SK-N-SH (cell line): Measurements from ENCODE around the gene OR1S2. TPM values are rescaled to one million over a fixed set of nuclear protein-coding genes. Genes with fewer than 3 reads are reported as not detected.

Source experiments
- CTCF ChIA-PET: fragments of 300-600, 350-600 bp; formaldehyde crosslinking; extraction: SDS; loops from one replicate; lab custom pipeline; 2021; lab: Yijun Ruan, JAX
- POLR2A ChIA-PET: fragments of 350-600 bp; sonication (Branson Sonifier 250); formaldehyde crosslinking; extraction: SDS; loops from one replicate; lab custom pipeline; 2020; ENCODE audit warnings: antibody characterized with exemption, inconsistent platforms; lab: Yijun Ruan, JAX
- DNase-seq: peaks from one replicate; pipeline ENCODE4 v3.0.0; 2012
- H2AFZ ChIP-seq: fragments of 200-600 bp; sonication (generic); 2 replicates; pipeline ENCODE4 v1.8.1; 2016; ENCODE audit warnings: antibody characterized with exemption, mild to moderate bottlenecking, low read depth
- H3F3A ChIP-seq: fragments of 200-600 bp; sonication (generic); replicated peaks from 2 replicates; pipeline ENCODE3; 2016; ENCODE audit warnings: antibody characterized with exemption, mild to moderate bottlenecking; ENCODE audit not compliant: insufficient read depth
- H3K27ac ChIP-seq, 2 experiments: fragments of 200-500 bp in 1 of 2; fragments of 200-600 bp in 1 of 2; sonication (Bioruptor generic) in 1 of 2; sonication (generic), shearing (Covaris generic) in 1 of 2; 2 replicates each; pipeline versions ENCODE4 v1.5.1 to v1.6.1; 2014 to 2016; ENCODE audit warnings: low read depth in 2 of 2, inconsistent platforms in 1 of 2, low read length in 1 of 2, mild to moderate bottlenecking in 1 of 2, mixed read lengths in 1 of 2
- H3K27me3 ChIP-seq: fragments of 200-600 bp; sonication (generic), shearing (Covaris generic); 2 replicates; pipeline ENCODE4 v1.6.1; 2016; ENCODE audit warnings: mixed run types; ENCODE audit not compliant: insufficient read depth
- H3K36me3 ChIP-seq, 2 experiments: fragments of 200-500 bp in 1 of 2; fragments of 200-600 bp in 1 of 2; sonication (Bioruptor generic) in 1 of 2; sonication (generic) in 1 of 2; replicated peaks in 1 of 2; 2 replicates each; pipeline versions ENCODE3 to v1.5.1; 2014 to 2016; ENCODE audit warnings: low read length in 1 of 2, mild to moderate bottlenecking in 1 of 2; ENCODE audit not compliant: insufficient read depth in 2 of 2, control insufficient read depth in 1 of 2
- H3K4me1 ChIP-seq, 2 experiments: fragments of 200-500 bp in 1 of 2; fragments of 200-600 bp in 1 of 2; sonication (Bioruptor generic) in 1 of 2; sonication (generic), shearing (Covaris generic) in 1 of 2; 2 replicates each; pipeline versions ENCODE4 v1.5.1 to v1.6.1; 2014 to 2016; ENCODE audit warnings: low read depth in 1 of 2, low read length in 1 of 2, mixed run types in 1 of 2; ENCODE audit not compliant: insufficient read depth in 2 of 2, control insufficient read depth in 1 of 2
- H3K4me2 ChIP-seq: fragments of 200-600 bp; sonication (generic), shearing (Covaris generic); 2 replicates; pipeline ENCODE4 v1.6.1; 2017; ENCODE audit warnings: mixed run types
- H3K4me3 ChIP-seq, 2 experiments: fragments of 200-500 bp in 1 of 2; fragments of 200-600 bp in 1 of 2; sonication (Bioruptor generic) in 1 of 2; sonication (generic), shearing (Covaris generic) in 1 of 2; 2 replicates each; pipeline versions ENCODE4 v1.5.1 to v1.8.1; 2014 to 2016; ENCODE audit warnings: low read depth in 2 of 2, inconsistent platforms in 1 of 2, low read length in 1 of 2, mild to moderate bottlenecking in 1 of 2, mixed read lengths in 1 of 2, moderate library complexity in 1 of 2
- H3K79me2 ChIP-seq: fragments of 200-600 bp; sonication (generic); 2 replicates; pipeline ENCODE4 v1.8.1; 2017; ENCODE audit warnings: mild to moderate bottlenecking; ENCODE audit not compliant: insufficient read depth
- H3K9ac ChIP-seq: fragments of 200-600 bp; sonication (generic); 2 replicates; pipeline ENCODE4 v1.6.1; 2017; ENCODE audit warnings: mixed run types
- H3K9me2 ChIP-seq: fragments of 200-600 bp; sonication (generic); 2 replicates; pipeline ENCODE4 v1.6.1; 2017; ENCODE audit warnings: mixed run types
- H3K9me3 ChIP-seq: fragments of 200-600 bp; sonication (generic); 2 replicates; pipeline ENCODE4 v1.6.1; 2017; ENCODE audit warnings: mixed run types, mild to moderate bottlenecking, moderate library complexity
- H4K20me1 ChIP-seq: fragments of 200-600 bp; sonication (generic); 2 replicates; pipeline ENCODE4 v1.6.1; 2017; ENCODE audit warnings: mild to moderate bottlenecking, mixed run types; ENCODE audit not compliant: insufficient read depth
- CTCF ChIP-seq: fragments of 200-600 bp; sonication (generic); IDR thresholded peaks from 2 replicates; pipeline ENCODE4 v1.6.1; 2017; ENCODE audit warnings: antibody characterized with exemption, mild to moderate bottlenecking, moderate library complexity
- EZH2phosphoT487 ChIP-seq: fragments of 200-600 bp; sonication (generic); IDR thresholded peaks from 2 replicates; pipeline ENCODE4 v1.6.1; 2017; ENCODE audit warnings: low read depth, mixed run types, mild to moderate bottlenecking, antibody characterized with exemption, moderate library complexity, borderline replicate concordance
- FOXJ3 ChIP-seq: sonication (generic); formaldehyde crosslinking; IDR thresholded peaks from 2 replicates; pipeline ENCODE4 v1.5.1; 2020; ENCODE audit warnings: mild to moderate bottlenecking, missing genetic modification reagents
- IRF3 ChIP-seq: fragments of 150-350 bp; IDR thresholded peaks from 2 replicates; pipeline ENCODE4 v1.6.1; 2016; ENCODE audit warnings: mild to moderate bottlenecking, low read depth, low read length
- MAX ChIP-seq: IDR thresholded peaks from 2 replicates; pipeline ENCODE4 v1.4.0; 2012; ENCODE audit warnings: low read depth
- MEF2A ChIP-seq: IDR thresholded peaks from 2 replicates; pipeline ENCODE4 v1.4.0; 2012; ENCODE audit warnings: low read depth, borderline replicate concordance
- POLR2AphosphoS5 ChIP-seq: IDR thresholded peaks from 2 replicates; pipeline ENCODE4 v1.6.1; 2012; ENCODE audit warnings: low read depth, low read length
- REST ChIP-seq: IDR thresholded peaks from 2 replicates; pipeline ENCODE4 v1.6.1; 2012; ENCODE audit warnings: mild to moderate bottlenecking, low read depth, low read length, moderate library complexity
- RFX5 ChIP-seq: IDR thresholded peaks from 2 replicates; pipeline ENCODE4 v1.6.1; 2012; ENCODE audit warnings: mild to moderate bottlenecking, improper control_type of control experiment, low read length
- USF1 ChIP-seq: IDR thresholded peaks from 2 replicates; pipeline ENCODE4 v1.4.0; 2012; ENCODE audit warnings: low read depth, borderline replicate concordance
- USF2 ChIP-seq: fragments of 150-350 bp; IDR thresholded peaks from 2 replicates; pipeline ENCODE4 v1.6.1; 2017; ENCODE audit warnings: antibody characterized with exemption, low read length, low read depth, borderline replicate concordance
- WGBS: methylation state at CpG from one replicate; pipeline ENCODE4 v1.1.6; 2017; ENCODE audit warnings: low lambda C conversion rate; 5-methylcytosine and 5-hydroxymethylcytosine counted together
- polyA plus RNA-seq, 3 experiments: library from polyadenylated mRNA; depleted of rRNA; stranded (reverse); fragments of >200 nt; gene quantifications; 2 replicates each; pipeline ENCODE4 v1.2.3, GENCODE V29; 2012

OR1S2 gene
- polyA plus RNA-seq, 1 of the 3 experiments (the other 2 are of a cell fraction): not detected

- ChIA-PET CTCF (no interaction called here), POLR2A (no interaction called here)
- Histone ChIP-seq H2AFZ (no peak overlapping the region), H3K4me3 (no peak overlapping the region), H3K27ac (no peak overlapping the region), H4K20me1 (no peaks in the 10 kb centered on the region), H3K4me1 (no peaks in the 10 kb centered on the region), H3K4me2 (no peak overlapping the region), H3K9ac (no peak overlapping the region), H3K36me3 (no peaks in the 10 kb centered on the region), H3K79me2 (no peaks in the 10 kb centered on the region), H3K9me2 (no peaks in the 10 kb centered on the region), H3K27me3 (no peaks in the 10 kb centered on the region), H3F3A (no peaks in the 10 kb centered on the region), H3K9me3 (no peaks in the 10 kb centered on the region)
- 6% methylated on average over 7 of the region's 7 CpGs for WGBS
- DNase-seq: peak; percentile 1
- TF ChIP-seq IRF3 (no peak), RFX5 (no peak), POLR2AphosphoS5 (no peak), REST (no peak), FOXJ3 (CRISPR knock-in tag) (no peak), MAX (no peak), CTCF (no peak), EZH2phosphoT487 (no peak), MEF2A (no peak), USF2 (no peak), USF1 (no peak)
Measured at GRCh38 chr11:58179648-58180047, 24.3 kb downstream of the OR1S2 start.
